ENCODE data around the gene DACT1. TPM values are rescaled to one million over a fixed set of nuclear protein-coding genes. Genes with fewer than 3 reads are reported as not detected.

Gene DACT1
- total RNA-seq, 1 donor from 2014 or later = 3.4 TPM

- Histone ChIP-seq H3K27me3 (ENCODE audit: low read depth) (peaks cover 15% of the 10 kb centered on the region), H3K36me3 (peaks cover 16% of the 10 kb centered on the region), H3K4me1 (peaks cover 35% of the 10 kb centered on the region), H3K27ac (replicated peaks) (no peak overlapping the region), H3K4me3 (no peak overlapping the region), H3K9me3 (replicated peaks) (no peaks in the 10 kb centered on the region)
- DNase-seq = no peak
- intact Hi-C loops (cut with micrococcal nuclease) = no loop called here
- no peak for TF ChIP-seq CTCF (IDR thresholded peaks at IDR 0.05; ENCODE audit: borderline replicate concordance)
These were observed 3.7 kb downstream of the DACT1 start for GRCh38 chr14:58641509-58641908.

- Histone ChIP-seq H3K36me3 (peaks cover 23% of the 10 kb centered on the region), H3K27ac (replicated peaks) (no peak overlapping the region), H3K27me3 (ENCODE audit: low read depth) (peaks cover 11% of the 10 kb centered on the region), H3K4me3 (no peak overlapping the region), H3K9me3 (replicated peaks) (no peaks in the 10 kb centered on the region), H3K4me1 (peaks cover 20% of the 10 kb centered on the region)
- DNase-seq = no peak
- no peak for TF ChIP-seq CTCF (IDR thresholded peaks at IDR 0.05; ENCODE audit: borderline replicate concordance)
- intact Hi-C loops (cut with micrococcal nuclease) = no loop called here
These were observed 5.6 kb downstream of the DACT1 start for GRCh38 chr14:58643366-58643765.

- peaks cover 4% of the 10 kb centered on the region for H3K27me3 ChIP-seq (ENCODE audit: low read depth)
- no peaks in the 10 kb centered on the region for H3K9me3 ChIP-seq (replicated peaks)
- no peak for TF ChIP-seq CTCF (IDR thresholded peaks at IDR 0.05; ENCODE audit: borderline replicate concordance)
- H3K4me1 ChIP-seq = no peaks in the 10 kb centered on the region
- peaks cover 23% of the 10 kb centered on the region for H3K36me3 ChIP-seq
- no peak for DNase-seq
- H3K4me3 ChIP-seq = no peak overlapping the region
- intact Hi-C loops (cut with micrococcal nuclease) = no loop called here
- H3K27ac ChIP-seq (replicated peaks) = no peak overlapping the region
These were observed 7.9 kb downstream of the DACT1 start for GRCh38 chr14:58645641-58646040.

GRCh38 chr14:58646479-58646878 lies 8.7 kb downstream of the DACT1 start:
- intact Hi-C loops (cut with micrococcal nuclease) = no loop called here
- H3K36me3 ChIP-seq = peaks cover 23% of the 10 kb centered on the region
- H3K4me1 ChIP-seq = no peaks in the 10 kb centered on the region
- H3K27me3 ChIP-seq (ENCODE audit: low read depth) = peaks cover 4% of the 10 kb centered on the region
- TF ChIP-seq CTCF (IDR thresholded peaks at IDR 0.05; ENCODE audit: borderline replicate concordance) = no peak
- no peaks in the 10 kb centered on the region for H3K9me3 ChIP-seq (replicated peaks)
- H3K4me3 ChIP-seq = no peak overlapping the region
- H3K27ac ChIP-seq (replicated peaks) = no peak overlapping the region
- no peak for DNase-seq

GRCh38 chr14:58647777-58648176 lies 10.0 kb downstream of the DACT1 start:
- Histone ChIP-seq H3K4me1 (no peaks in the 10 kb centered on the region), H3K27me3 (ENCODE audit: low read depth) (peaks cover 2% of the 10 kb centered on the region), H3K4me3 (no peak overlapping the region), H3K9me3 (replicated peaks) (no peaks in the 10 kb centered on the region), H3K27ac (replicated peaks) (no peak overlapping the region), H3K36me3 (peaks cover 23% of the 10 kb centered on the region)
- no peak for TF ChIP-seq CTCF (IDR thresholded peaks at IDR 0.05; ENCODE audit: borderline replicate concordance)
- intact Hi-C loops (cut with micrococcal nuclease) = no loop called here
- DNase-seq = no peak

GRCh38 chr14:58650857-58651256 lies 13.1 kb downstream of the DACT1 start:
- H3K27ac ChIP-seq (replicated peaks) = no peak overlapping the region
- peaks cover 6% of the 10 kb centered on the region for H3K9me3 ChIP-seq (replicated peaks)
- peaks cover 13% of the 10 kb centered on the region for H3K36me3 ChIP-seq
- no peaks in the 10 kb centered on the region for H3K4me1 ChIP-seq
- no peak overlapping the region for H3K4me3 ChIP-seq
- no peak for DNase-seq
- no peak for TF ChIP-seq CTCF (IDR thresholded peaks at IDR 0.05; ENCODE audit: borderline replicate concordance)
- intact Hi-C loops (cut with micrococcal nuclease) = no loop called here
- no peaks in the 10 kb centered on the region for H3K27me3 ChIP-seq (ENCODE audit: low read depth)

Measured in left ventricle myocardium inferior (tissue), 1 donor.